PC-3 (cell line): ENCODE measurements around the gene UGT1A7.

ENCODE experiments used
- CTCF ChIP-seq: fragments of 300-600 bp; sonication (generic); conservative IDR thresholded peaks from 2 replicates; pipeline ENCODE4 v1.5.1; 2017; ENCODE audit warnings: antibody characterized with exemption, low read depth, mild to moderate bottlenecking, low read length
- EZH2 ChIP-seq: fragments of 300-600 bp; sonication (generic); IDR thresholded peaks from one replicate; pipeline ENCODE4 v1.6.1; 2017; ENCODE audit warnings: antibody characterized with exemption, mild to moderate bottlenecking, low read length; ENCODE audit not compliant: unreplicated experiment
- EZH2phosphoT487 ChIP-seq: fragments of 300-600 bp; sonication (generic); IDR thresholded peaks from 2 replicates; pipeline ENCODE4 v1.6.1; 2018; ENCODE audit warnings: mild to moderate bottlenecking, antibody characterized with exemption, low read length, borderline replicate concordance

GRCh38 chr2:233791151-233791882 lies 109.6 kb downstream of the UGT1A7 start:
- TF ChIP-seq CTCF (no peak), EZH2 (no peak), EZH2phosphoT487 (no peak)
